OCI-LY1 (cell line): ENCODE results near the gene AP2A1.
A peak's percentile ranks its signal among the peaks of the same experiment; 100 is the strongest.

Experiments used
- H2AFZ ChIP-seq: fragments of 200-600 bp; sonication (generic), shearing (Covaris generic); 2 replicates; pipeline ENCODE4 v1.6.0; 2014; ENCODE audit warnings: antibody characterized with exemption, mild to moderate bottlenecking, low read length
- H3F3A ChIP-seq: fragments of 200-600 bp; sonication (generic), shearing (Covaris generic); 2 replicates; pipeline ENCODE4 v1.6.0; 2014; ENCODE audit warnings: mild to moderate bottlenecking, antibody characterized with exemption, low read length, moderate library complexity; ENCODE audit not compliant: insufficient read depth
- H3K27ac ChIP-seq: fragments of 200-600 bp; sonication (generic); 2 replicates; pipeline ENCODE4 v1.5.1; 2014; ENCODE audit warnings: low read length, mixed run types, mild to moderate bottlenecking, low read depth; ENCODE audit not compliant: poor library complexity, severe bottlenecking
- H3K27me3 ChIP-seq: fragments of 200-600 bp; sonication (generic); 2 replicates; pipeline ENCODE4 v1.6.0; 2014; ENCODE audit warnings: antibody characterized with exemption, mild to moderate bottlenecking, low read length, moderate library complexity; ENCODE audit not compliant: insufficient read depth
- H3K36me3 ChIP-seq: fragments of 200-600 bp; sonication (generic); 2 replicates; pipeline ENCODE4 v1.6.1; 2014; ENCODE audit warnings: mild to moderate bottlenecking, antibody characterized with exemption, low read length, moderate library complexity, mixed read lengths; ENCODE audit not compliant: insufficient read depth
- H3K4me1 ChIP-seq: fragments of 200-600 bp; sonication (generic); 2 replicates; pipeline ENCODE4 v1.5.1; 2014; ENCODE audit warnings: mild to moderate bottlenecking, low read length, moderate library complexity; ENCODE audit not compliant: insufficient read depth, severe bottlenecking
- H3K4me2 ChIP-seq: fragments of 200-600 bp; sonication (generic), shearing (Covaris generic); 2 replicates; pipeline ENCODE4 v1.6.1; 2014; ENCODE audit warnings: low read length
- H3K4me3 ChIP-seq: fragments of 200-600 bp; sonication (generic); 2 replicates; pipeline ENCODE4 v1.5.1; 2014; ENCODE audit warnings: low read length, low read depth, mild to moderate bottlenecking, mixed read lengths; ENCODE audit not compliant: poor library complexity, severe bottlenecking
- H3K79me2 ChIP-seq: fragments of 200-600 bp; shearing (Covaris generic); 2 replicates; pipeline ENCODE4 v1.6.1; 2016; ENCODE audit warnings: mixed run types, low read length, mixed read lengths; ENCODE audit not compliant: insufficient read depth
- H3K9ac ChIP-seq: fragments of 200-600 bp; sonication (generic), shearing (Covaris generic); 2 replicates; pipeline ENCODE4 v1.6.1; 2014; ENCODE audit warnings: mild to moderate bottlenecking, low read length, mixed read lengths
- H3K9me2 ChIP-seq: fragments of 200-600 bp; sonication (generic), shearing (Covaris generic); 2 replicates; pipeline ENCODE4 v1.6.1; 2014; ENCODE audit warnings: low read depth, mild to moderate bottlenecking, low read length, mixed read lengths
- H3K9me3 ChIP-seq: fragments of 200-600 bp; shearing (Covaris generic); 2 replicates; pipeline ENCODE4 v1.6.1; 2014; ENCODE audit warnings: low read length, mixed read lengths
- H4K20me1 ChIP-seq: fragments of 200-600 bp; sonication (generic), shearing (Covaris generic); 2 replicates; pipeline ENCODE4 v1.6.0; 2016; ENCODE audit warnings: mild to moderate bottlenecking, low read length; ENCODE audit not compliant: insufficient read depth
- EZH2 ChIP-seq: fragments of 200-600 bp; sonication (generic), shearing (Covaris generic); IDR thresholded peaks from 2 replicates; pipeline ENCODE4 v1.8.0; 2017; ENCODE audit warnings: borderline replicate concordance, mixed run types, mild to moderate bottlenecking, antibody characterized with exemption, low read length, moderate library complexity, mixed read lengths
- TF ChIP-seq, protein P1 (sequence below): fragments of 200-600 bp; sonication (generic), shearing (Covaris generic); IDR thresholded peaks from 2 replicates; pipeline ENCODE4 v1.5.1; 2017; ENCODE audit warnings: mild to moderate bottlenecking, antibody characterized with exemption, low read length, moderate library complexity, mixed read lengths

AP2A1 gene

DNA sequence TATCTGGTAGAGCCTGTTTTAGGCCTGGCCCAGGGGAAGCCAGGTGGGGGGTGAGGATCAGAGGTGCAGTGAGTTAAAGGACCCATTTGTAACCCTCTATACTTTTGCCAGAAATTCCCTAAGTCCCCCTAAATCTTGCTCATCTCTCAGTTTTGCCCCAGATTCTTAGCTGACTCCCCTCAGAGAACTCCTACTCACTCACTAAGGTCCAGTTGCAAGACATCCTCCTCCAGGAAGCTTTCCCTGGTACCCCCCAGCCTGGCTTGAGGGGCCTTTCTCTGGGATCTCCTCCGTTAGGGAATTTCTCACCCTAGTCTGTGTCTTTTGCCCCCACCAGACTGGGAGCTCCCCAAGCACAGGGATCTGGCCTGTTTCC is 5.6 kb upstream of the AP2A1 start:
- Histone ChIP-seq H2AFZ (no peak overlapping the region), H3K9me2 (no peaks in the 10 kb centered on the region), H3K9me3 (no peaks in the 10 kb centered on the region), H3K27me3 (no peaks in the 10 kb centered on the region), H3K4me2 (peak overlapping the region; percentile 18; the same call in 1 of the 2 replicates), H3K36me3 (no peaks in the 10 kb centered on the region; the same call in 1 of the 2 replicates), H3F3A (no peaks in the 10 kb centered on the region), H3K27ac (no peak overlapping the region), H3K4me3 (no peak overlapping the region), H3K9ac (no peak overlapping the region), H4K20me1 (no peaks in the 10 kb centered on the region), H3K79me2 (no peaks in the 10 kb centered on the region), H3K4me1 (peaks cover 19% of the 10 kb centered on the region)
- TF ChIP-seq EZH2: no peak
- TF ChIP-seq, protein P1, sequence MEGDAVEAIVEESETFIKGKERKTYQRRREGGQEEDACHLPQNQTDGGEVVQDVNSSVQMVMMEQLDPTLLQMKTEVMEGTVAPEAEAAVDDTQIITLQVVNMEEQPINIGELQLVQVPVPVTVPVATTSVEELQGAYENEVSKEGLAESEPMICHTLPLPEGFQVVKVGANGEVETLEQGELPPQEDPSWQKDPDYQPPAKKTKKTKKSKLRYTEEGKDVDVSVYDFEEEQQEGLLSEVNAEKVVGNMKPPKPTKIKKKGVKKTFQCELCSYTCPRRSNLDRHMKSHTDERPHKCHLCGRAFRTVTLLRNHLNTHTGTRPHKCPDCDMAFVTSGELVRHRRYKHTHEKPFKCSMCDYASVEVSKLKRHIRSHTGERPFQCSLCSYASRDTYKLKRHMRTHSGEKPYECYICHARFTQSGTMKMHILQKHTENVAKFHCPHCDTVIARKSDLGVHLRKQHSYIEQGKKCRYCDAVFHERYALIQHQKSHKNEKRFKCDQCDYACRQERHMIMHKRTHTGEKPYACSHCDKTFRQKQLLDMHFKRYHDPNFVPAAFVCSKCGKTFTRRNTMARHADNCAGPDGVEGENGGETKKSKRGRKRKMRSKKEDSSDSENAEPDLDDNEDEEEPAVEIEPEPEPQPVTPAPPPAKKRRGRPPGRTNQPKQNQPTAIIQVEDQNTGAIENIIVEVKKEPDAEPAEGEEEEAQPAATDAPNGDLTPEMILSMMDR: no peak

DNA sequence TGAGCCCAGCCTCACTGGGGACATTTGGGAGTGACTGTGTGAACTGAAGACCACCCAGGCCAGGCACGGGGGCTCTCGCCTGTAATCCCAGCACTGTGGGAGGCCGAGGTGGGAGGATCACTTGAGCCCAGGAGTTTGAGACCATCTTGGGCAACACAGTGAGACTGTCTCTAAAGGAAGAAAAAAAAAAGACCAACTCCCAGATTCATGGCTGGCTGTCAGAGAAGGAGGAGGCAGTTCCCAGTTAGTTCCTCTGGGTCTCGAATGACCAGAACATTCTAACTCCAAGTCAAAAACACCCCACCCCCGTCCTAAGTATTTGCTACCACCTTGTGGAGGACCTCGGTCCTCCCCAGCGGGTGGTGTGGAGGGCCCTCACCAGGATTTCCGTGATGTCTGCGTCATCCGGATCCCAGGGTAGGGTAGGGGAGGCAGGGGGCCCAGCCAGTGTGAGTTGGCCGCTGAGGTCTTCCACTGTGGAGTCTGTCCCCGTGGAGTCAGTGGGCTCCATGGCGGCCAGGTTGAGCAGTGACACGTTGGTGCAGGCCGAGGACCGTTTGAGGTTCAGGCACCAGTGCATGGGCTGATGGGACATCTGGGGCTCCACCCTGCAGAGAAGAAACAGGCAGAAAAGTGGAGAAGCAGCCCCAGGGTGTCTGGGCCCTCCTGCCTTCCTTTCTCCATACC is 5.0 kb upstream of the AP2A1 start:
- Histone ChIP-seq H3F3A (no peaks in the 10 kb centered on the region), H3K9ac (no peak overlapping the region), H3K9me3 (no peaks in the 10 kb centered on the region), H3K27ac (no peak overlapping the region), H4K20me1 (no peaks in the 10 kb centered on the region), H3K4me3 (no peak overlapping the region), H3K79me2 (no peaks in the 10 kb centered on the region), H3K9me2 (no peaks in the 10 kb centered on the region), H3K4me2 (peak overlapping the region; percentile 18; the same call in 1 of the 2 replicates), H2AFZ (no peak overlapping the region), H3K27me3 (no peaks in the 10 kb centered on the region), H3K4me1 (peaks cover 19% of the 10 kb centered on the region), H3K36me3 (no peaks in the 10 kb centered on the region; the same call in 1 of the 2 replicates)
- no peak for TF ChIP-seq EZH2
- TF ChIP-seq, protein P1: peak; percentile 50

DNA sequence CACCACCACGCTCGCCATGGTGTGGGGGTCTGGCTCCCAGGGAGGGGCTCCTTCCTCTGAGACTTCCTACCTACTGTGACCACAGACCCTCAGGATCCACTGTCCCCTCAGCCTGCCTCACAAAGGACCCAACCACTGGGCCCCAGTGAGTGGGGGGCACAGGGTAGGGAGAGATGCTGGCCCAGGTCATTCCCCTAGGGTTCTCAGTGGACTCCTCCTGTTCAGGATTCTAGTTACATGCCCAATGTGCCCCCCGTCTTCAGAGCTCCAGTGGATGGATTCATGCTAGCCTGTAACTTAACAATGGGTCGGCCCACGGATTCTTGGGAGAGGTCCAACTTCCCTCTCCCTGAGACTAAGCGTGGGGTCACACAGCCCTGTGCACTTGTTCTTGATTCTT is 3.6 kb upstream of the AP2A1 start, which contains the start of gene TSKS:
TSS of gene TSKS (minus strand) at position 77 of the 400 bp plus-strand sequence. CDS start at position 18, 59 bp downstream.
- H3K27ac ChIP-seq: no peak within 1 kb of the TSS
- no peak within 1 kb of the TSS for H2AFZ ChIP-seq
- no peak for TF ChIP-seq EZH2
- TF ChIP-seq, protein P1: no peak

More for the DNA sequence above, 3.6 kb upstream of the AP2A1 start, which contains the start of gene TSKS:
- Histone ChIP-seq H3K9ac (no peak within 1 kb of the TSS), H3K36me3 (no peaks in the 10 kb centered on the region; the same call in 1 of the 2 replicates), H3K4me1 (peaks cover 27% of the 10 kb centered on the region), H3K9me2 (no peaks in the 10 kb centered on the region), H3K4me3 (no peak within 1 kb of the TSS), H3F3A (no peaks in the 10 kb centered on the region), H4K20me1 (no peaks in the 10 kb centered on the region), H3K27me3 (no peaks in the 10 kb centered on the region), H3K9me3 (no peaks in the 10 kb centered on the region), H3K79me2 (peaks cover 9% of the 10 kb centered on the region), H3K4me2 (no peak within 1 kb of the TSS)
